ENCODE results near the gene CA5B.
"Not testable (repeated sequence)": the region's sequence is repeated elsewhere in the genome, so short reads cannot be mapped to it uniquely, and the experiment has no call there.

Gene CA5B

GRCh38 chrX:15747626-15748173 lies 9.6 kb downstream of the CA5B start:
- DNase-seq (ENCODE audit: low read depth in 3 of 3, low spot score in 1 of 3), result no peak

GRCh38 chrX:15748841-15749240 lies 10.8 kb downstream of the CA5B start:
- no peak for DNase-seq (ENCODE audit: low read depth in 3 of 3, low spot score in 1 of 3)

- DNase-seq (ENCODE audit: low read depth in 3 of 3, low spot score in 1 of 3), result no peak
Observed at GRCh38 chrX:15749642-15750610, 11.9 kb downstream of the CA5B start.

DNA sequence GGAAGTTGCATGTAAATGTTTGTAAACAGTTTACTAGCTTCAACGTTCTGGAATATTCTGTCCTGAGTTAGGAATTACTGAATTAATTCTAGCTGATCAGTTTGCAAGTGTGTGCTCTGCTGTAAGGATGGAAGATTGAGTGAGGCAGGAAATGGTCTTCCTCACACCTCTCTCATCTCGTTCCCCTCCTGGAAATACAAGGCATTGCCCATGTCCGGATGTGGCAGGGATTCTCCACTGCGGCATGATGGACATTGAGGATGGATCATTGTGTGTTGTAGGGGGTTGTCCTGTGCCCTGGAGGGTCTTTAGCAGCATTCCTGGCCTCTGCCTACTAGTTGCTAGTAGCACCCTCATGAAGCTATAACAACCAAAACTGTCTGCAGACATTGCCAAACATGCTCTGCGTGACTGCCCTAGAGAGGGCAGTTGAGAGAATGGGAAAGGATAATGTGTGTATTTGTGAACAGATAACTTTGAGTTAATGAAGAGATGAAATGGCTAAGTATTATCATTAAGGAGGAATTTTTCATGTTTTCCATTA lies 12.6 kb downstream of the CA5B start:
- no peak for DNase-seq (ENCODE audit: low read depth in 3 of 3, low spot score in 1 of 3)

DNA sequence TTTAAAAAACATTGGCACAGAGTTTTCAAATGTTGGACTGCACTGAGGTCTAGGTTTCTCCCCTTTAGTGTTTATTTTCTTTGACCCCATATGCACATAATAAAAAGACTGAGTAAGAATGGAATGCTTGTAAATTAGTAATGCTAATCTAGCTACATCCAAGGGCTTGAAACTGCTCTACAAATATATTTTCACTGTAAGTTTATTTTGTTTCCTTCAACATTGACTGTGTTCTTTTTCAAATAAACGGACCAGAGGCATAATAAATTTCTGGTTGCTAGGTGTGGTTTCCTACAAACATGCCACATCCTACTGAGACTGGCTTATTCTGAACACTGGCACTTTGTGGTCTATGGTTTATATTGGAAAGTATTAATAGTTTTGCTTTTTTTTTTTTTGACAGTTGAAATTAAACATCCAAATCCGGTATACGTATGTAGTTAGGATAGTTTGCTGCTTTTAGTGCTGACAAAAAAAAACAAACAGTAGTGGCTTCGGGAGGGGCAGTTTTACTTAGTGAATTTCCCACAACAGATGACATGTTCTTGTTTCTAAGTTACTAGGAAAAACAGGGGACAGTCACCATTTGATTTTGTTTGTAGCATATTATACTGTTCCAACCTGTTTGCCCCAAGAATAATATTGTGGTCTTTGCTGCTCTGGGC lies 13.2 kb downstream of the CA5B start:
- no peak for DNase-seq (ENCODE audit: low read depth in 3 of 3, low spot score in 1 of 3)

DNA sequence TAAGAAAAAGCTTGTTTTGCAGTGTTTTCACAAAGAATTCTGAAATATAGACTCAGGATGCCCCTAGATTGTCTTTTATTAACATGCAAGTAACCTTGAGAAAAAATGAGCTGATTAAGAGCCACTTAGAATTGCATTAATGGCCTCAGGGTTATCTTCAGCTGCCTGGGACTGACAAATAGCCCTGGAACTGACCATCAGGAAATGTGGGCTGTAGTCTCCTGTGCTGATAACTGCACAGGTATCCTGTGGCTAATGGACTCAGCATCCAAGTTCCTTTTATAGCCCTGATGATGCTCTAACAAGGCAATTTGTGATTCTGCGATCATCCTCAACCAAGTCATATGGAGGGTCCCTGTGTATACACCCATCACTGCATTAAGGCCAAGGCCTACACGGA lies 17.0 kb downstream of the CA5B start:
- DNase-seq (ENCODE audit: low read depth in 3 of 3, low spot score in 1 of 3), result no peak

DNA sequence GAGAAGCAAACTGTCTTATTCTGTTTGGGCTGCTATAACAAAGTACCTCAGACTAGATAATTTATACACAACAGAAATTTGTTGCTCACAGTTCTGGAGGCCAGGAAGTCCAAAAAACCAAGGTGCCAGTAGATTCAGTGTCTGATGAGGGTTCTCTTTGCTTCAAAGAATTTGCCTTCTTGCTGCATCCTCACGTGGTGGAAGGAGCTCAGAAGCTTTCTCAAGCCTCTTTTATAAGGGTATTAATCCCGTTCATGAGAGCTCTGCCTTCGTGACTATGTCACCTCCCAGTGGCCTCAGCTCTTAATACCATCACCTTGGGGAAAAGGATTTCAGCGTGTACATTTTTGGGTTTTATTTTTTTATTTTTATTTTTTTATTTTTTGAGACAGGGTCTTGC lies 20.1 kb downstream of the CA5B start:
- no peak for DNase-seq (ENCODE audit: low read depth in 3 of 3, low spot score in 1 of 3)

DNA sequence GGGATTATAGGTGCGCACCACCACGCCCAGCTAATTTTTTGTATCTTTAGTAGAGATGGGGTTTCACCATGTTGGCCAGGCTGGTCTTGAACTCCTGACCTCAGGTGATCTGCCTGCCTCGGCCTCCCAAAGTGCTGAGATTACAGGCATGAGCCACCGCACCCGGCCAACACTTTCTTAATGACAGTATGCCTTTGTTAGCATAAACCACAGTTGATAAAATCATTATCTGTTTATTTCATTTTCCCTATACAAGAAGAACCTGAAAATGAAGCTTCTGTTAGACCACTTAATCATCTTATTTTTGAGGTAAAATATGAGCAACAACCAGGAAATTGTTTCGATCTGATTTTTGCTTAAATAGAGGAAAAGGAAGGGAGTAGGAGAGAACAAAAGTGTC lies 21.8 kb downstream of the CA5B start:
- not testable (repeated sequence) for DNase-seq (ENCODE audit: low read depth in 3 of 3, low spot score in 1 of 3)

- no peak for DNase-seq (ENCODE audit: low read depth in 3 of 3, low spot score in 1 of 3)
Observed at GRCh38 chrX:15761564-15762191, 23.6 kb downstream of the CA5B start.

- no peak for DNase-seq (ENCODE audit: low read depth in 3 of 3, low spot score in 1 of 3)
Observed at GRCh38 chrX:15769300-15769954, 31.4 kb downstream of the CA5B start.

DNA sequence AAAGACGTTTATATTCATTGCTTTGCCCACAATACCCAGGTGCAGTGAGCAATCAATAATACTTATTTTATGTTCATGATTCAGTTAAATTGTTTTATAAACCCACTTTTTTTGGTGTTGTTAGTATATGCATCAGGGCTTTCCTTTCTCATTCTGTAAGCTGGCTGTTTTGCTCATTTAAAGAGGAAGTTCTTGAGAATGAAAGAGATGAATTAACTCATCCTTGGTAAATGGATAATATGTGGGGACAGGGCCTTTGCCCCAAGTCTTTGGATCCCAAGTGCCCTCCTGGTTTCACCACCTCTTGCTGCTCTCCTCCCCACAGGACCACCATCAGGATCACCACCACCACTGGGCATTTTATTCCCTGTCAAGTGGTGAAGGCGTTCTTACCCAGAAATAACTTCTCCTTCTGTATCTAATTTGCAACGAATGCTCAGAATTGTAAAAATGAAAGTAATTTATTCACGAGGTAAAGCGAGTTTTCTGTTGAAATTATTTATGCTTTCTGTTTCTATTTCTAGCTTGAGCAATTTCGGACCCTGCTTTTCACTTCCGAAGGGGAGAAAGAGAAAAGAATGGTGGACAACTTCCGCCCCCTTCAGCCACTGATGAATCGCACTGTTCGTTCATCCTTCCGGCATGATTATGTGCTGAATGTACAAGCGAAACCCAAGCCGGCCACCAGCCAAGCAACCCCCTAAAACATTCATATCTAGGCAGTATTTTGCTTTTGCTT lies 44.1 kb downstream of the CA5B start:
- no peak for DNase-seq (ENCODE audit: low read depth in 3 of 3, low spot score in 1 of 3)

GRCh38 chrX:15785176-15785750 lies 47.2 kb downstream of the CA5B start:
- no peak for DNase-seq (ENCODE audit: low read depth in 3 of 3, low spot score in 1 of 3)

GRCh38 chrX:15786915-15787314 lies 48.8 kb downstream of the CA5B start:
- no peak for DNase-seq (ENCODE audit: low read depth in 3 of 3, low spot score in 1 of 3)

DNA sequence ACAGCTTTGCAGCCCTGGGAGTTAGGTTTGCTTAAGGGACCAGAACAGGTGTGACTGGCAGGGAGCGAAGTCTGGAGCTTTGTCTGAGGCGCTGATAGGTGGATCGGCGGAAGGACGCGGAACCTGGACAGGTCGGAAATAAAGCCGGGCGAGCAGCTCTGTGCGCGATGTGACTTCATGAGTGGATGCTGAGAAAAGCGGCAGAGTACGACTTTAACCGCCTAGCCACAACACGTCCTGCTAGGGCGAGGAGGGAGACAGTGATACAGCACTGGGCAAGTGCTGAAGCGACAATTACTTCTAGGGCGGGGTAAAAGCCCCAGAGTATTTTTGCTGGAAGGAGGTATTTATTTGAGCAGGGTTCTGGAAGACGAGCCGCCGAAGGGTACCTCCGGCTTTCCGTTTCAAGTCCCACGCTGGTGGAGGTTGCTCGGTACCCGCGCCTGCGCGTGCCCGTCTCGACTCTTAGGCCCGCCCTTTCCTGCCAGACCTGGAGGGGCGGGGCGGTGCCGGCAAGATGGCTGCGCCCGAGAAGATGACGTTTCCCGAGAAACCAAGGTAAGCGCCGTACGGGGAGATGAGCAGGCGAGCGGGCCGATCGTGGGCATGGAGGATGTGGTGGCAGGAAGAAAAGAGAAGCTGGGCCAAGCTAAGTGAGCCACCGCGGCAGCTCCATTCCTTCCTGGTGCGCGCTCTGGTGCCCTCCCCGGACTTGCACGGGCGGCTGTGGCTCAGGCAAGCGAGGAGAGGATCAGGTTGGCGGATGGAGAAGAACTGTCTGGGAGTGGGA lies 52.1 kb downstream of the CA5B start, which contains the start of gene ZRSR2:
TSS of gene ZRSR2 (plus strand) at position 506 of the 790 bp plus-strand sequence. CDS start at position 518, 12 bp downstream.
- peak; percentile 60 to 81 (median 65) for DNase-seq (ENCODE audit: low read depth in 3 of 3, low spot score in 1 of 3)

GRCh38 chrX:15790769-15791290 lies 52.8 kb downstream of the CA5B start:
- no peak for DNase-seq (ENCODE audit: low read depth in 3 of 3, low spot score in 1 of 3)

DNA sequence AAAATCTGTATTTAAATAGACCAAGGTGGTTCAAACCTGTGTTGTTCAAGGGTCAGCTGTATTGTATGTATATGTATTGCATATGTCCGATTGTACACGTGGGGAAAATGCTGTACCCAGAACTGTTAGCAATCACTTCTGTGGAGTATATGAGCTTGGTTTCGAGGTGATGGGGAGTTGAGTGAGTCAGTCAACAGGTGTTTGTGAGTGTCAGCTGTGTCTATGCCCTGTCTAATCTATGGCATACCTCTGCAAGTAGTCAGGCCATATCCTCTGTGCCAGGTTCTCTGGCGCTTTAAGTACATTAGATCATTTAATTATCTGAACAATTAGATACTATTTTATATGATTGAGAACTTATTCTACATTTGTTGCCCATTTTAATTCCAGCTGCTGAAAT lies 59.6 kb downstream of the CA5B start:
- no peak for DNase-seq (ENCODE audit: low read depth in 3 of 3, low spot score in 1 of 3)

DNA sequence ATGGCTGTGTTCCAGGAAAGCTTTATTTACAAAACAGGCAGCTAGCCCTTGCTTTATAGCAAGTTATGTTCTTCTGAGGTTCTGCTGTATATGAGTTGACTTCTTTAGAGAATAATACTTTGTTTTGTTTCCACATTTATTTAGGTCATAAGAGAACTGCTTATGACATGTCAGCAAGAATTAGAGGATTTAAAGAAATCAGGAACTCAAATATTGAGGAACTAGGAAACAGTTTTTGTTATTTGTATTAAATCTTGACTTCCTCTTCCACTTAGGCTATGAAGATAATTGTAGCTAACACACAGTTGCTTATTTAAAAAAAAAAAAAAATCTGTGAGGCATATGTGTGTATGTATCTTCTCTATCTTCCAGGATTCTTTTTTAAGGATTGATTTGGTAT lies 66.5 kb downstream of the CA5B start:
- no peak for DNase-seq (ENCODE audit: low read depth in 3 of 3, low spot score in 1 of 3)

DNA sequence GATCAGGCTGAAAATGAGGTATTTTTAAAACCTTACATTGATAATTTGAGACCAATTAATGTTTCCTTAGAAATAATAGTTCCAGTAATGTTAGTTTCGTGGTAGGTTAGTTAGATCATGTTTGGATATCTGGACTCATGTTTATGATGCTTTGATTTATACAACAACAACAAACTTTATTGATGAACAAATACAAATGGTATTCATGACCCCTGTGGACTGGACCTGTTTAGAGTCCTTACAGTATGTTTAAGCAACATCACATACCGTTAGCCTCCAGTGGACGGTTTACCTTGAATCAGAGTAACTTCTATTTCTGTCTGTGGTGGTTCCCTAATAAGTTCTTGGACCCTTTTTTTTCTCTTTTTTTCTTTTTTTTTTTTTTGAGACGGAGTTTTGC lies 70.2 kb downstream of the CA5B start:
- no peak for DNase-seq (ENCODE audit: low read depth in 3 of 3, low spot score in 1 of 3)
